CD4-positive, CD25-positive, alpha-beta regulatory T cell (primary cell): ENCODE results near the gene KRT33A. TPM values are rescaled to one million over a fixed set of nuclear protein-coding genes. Genes with fewer than 3 reads are reported as not detected.
A peak's percentile ranks its signal among the peaks of the same experiment; 100 is the strongest.

Source experiments
- ATAC-seq, 2 donors: fragments of 150-1000 bp; cut with Tn5 transposase; one replicate each; pipeline ENCODE4 v1.10.0; 2021; ENCODE audit warnings: low read depth in 2 of 2, moderate number of reproducible peaks in 2 of 2, moderate library complexity in 1 of 2
- DNase-seq, 3 donors: peaks; one replicate each; pipeline versions ENCODE4 v3.0.0 to v3.0.0-alpha.2; 2012 to 2022; ENCODE audit warnings: mixed read lengths in 1 of 3
- H3K27ac ChIP-seq: one replicate; pipeline ENCODE4 v1.7.0; 2013; ENCODE audit warnings: mild to moderate bottlenecking, low read length; ENCODE audit not compliant: insufficient read depth, poor library complexity, severe bottlenecking
- H3K27me3 ChIP-seq: one replicate; pipeline ENCODE4 v1.7.0; 2013; ENCODE audit warnings: low read length; ENCODE audit not compliant: control insufficient read depth, insufficient read depth
- H3K36me3 ChIP-seq: one replicate; pipeline ENCODE4 v1.7.0; 2013; ENCODE audit warnings: mild to moderate bottlenecking, low read length, moderate library complexity; ENCODE audit not compliant: control insufficient read depth, insufficient read depth
- H3K4me1 ChIP-seq: 2 replicates; pipeline ENCODE4 v1.7.0; 2013; ENCODE audit warnings: mild to moderate bottlenecking, low read length; ENCODE audit not compliant: insufficient read depth, control insufficient read depth, poor library complexity, severe bottlenecking
- H3K4me3 ChIP-seq: one replicate; pipeline ENCODE4 v1.7.0; 2013; ENCODE audit warnings: low read depth, mild to moderate bottlenecking, low read length, moderate library complexity
- H3K9me3 ChIP-seq, 2 experiments: 1 replicate in 1 of 2; 2 replicates in 1 of 2; pipeline ENCODE4 v1.7.0; 2013; ENCODE audit warnings: low read length in 2 of 2, mild to moderate bottlenecking in 1 of 2, moderate library complexity in 1 of 2; ENCODE audit not compliant: control insufficient read depth in 2 of 2
- H3K27ac Mint-ChIP-seq, 3 donors: one replicate each; pipeline ENCODE4 v1.8.0; 2020 to 2022; ENCODE audit warnings: mild to moderate bottlenecking in 3 of 3, mixed read lengths in 3 of 3, moderate library complexity in 2 of 3
- H3K27me3 Mint-ChIP-seq: one replicate; pipeline ENCODE4 v1.8.0; 2022; ENCODE audit warnings: mild to moderate bottlenecking, mixed read lengths
- H3K36me3 Mint-ChIP-seq: one replicate; pipeline ENCODE4 v1.8.0; 2020; ENCODE audit warnings: mixed read lengths
- H3K4me1 Mint-ChIP-seq, 4 donors: one replicate each; pipeline ENCODE4 v1.8.0; 2020 to 2022; ENCODE audit warnings: mixed read lengths in 4 of 4, mild to moderate bottlenecking in 1 of 4
- H3K4me3 Mint-ChIP-seq, 4 donors: one replicate each; pipeline ENCODE4 v1.8.0; 2020 to 2022; ENCODE audit warnings: mild to moderate bottlenecking in 4 of 4, mixed read lengths in 4 of 4, moderate library complexity in 3 of 4
- H3K9me3 Mint-ChIP-seq, 7 donors: one replicate each; pipeline ENCODE4 v1.8.0; 2020 to 2022; ENCODE audit warnings: mixed read lengths in 7 of 7, mild to moderate bottlenecking in 3 of 7, moderate library complexity in 2 of 7
- polyA plus RNA-seq, 4 donors: library from polyadenylated mRNA; unstranded; fragments of 300-500 nt; fragmentation: Illumina TruSeq; gene quantifications; one replicate each; pipeline ENCODE4 v1.2.3, GENCODE V29; 2021
- total RNA-seq: library from RNA; stranded (reverse); gene quantifications from one replicate; pipeline ENCODE4 v1.2.3, GENCODE V29; 2022

KRT33A gene
- total and polyA plus RNA-seq, 5 donors from 2014 or later: not detected

DNA sequence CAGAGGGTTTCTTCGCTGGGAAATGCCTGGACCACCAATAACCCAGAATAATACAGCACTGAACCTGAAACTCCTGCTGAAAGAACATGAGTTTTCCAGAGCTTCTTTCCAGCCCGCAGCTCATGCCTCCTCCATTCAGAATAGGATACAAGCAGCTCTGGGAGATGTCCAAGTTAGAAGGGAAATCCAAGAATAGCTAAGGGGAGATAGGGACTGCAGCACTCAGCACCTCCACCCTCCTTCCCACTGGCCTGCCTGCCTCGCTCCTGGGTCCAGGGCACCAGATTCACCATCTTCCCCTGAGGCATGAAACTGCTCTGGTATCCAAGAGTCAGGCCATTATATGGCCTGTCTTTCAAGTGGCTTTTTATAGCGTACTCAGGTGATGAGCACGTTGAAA, 42.7 kb upstream of the KRT33A start:
- DNase-seq (no peak), ATAC-seq (no peak)
- H3K27ac ChIP-seq: no peak overlapping the region
- H3K4me1 ChIP-seq: no peaks in the 10 kb centered on the region
- Mint-ChIP-seq H3K27ac (peak overlapping the region in 1 of 3 donors; percentile 88), H3K36me3 (no peaks in the 10 kb centered on the region), H3K4me3 (no peak overlapping the region), H3K9me3 (peaks cover 0 to 4% (median 0%) of the 10 kb centered on the region in 7 donors), H3K27me3 (peaks cover 27% of the 10 kb centered on the region), H3K4me1 (no peaks in the 10 kb centered on the region)
- H3K9me3 ChIP-seq: no peaks in the 10 kb centered on the region
- H3K4me3 ChIP-seq: no peak overlapping the region
- peaks cover 5% of the 10 kb centered on the region for H3K27me3 ChIP-seq
- H3K36me3 ChIP-seq: no peaks in the 10 kb centered on the region

DNA sequence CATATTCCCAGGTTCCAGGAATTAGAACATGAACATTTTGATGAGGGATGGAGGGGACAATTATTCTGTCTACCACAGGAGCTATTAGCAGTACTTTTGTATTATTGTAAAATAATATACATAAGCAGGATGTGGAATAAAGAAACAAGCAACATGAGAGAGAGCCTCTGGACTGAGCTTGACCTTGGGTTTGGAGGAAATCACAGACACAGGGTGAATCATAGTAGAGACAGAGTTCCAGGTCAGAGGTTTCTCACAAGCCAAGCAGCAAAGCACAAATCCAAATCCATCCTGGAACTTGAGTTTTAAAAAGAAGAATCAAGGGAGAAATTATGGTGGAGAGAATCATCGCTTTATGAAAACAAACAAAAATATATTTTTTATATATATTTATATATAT, 41.6 kb upstream of the KRT33A start:
- Histone ChIP-seq H3K27ac (no peak overlapping the region), H3K36me3 (no peaks in the 10 kb centered on the region), H3K4me3 (no peak overlapping the region), H3K9me3 (peaks cover 3 to 5% of the 10 kb centered on the region in 2 experiments), H3K4me1 (no peaks in the 10 kb centered on the region), H3K27me3 (peaks cover 8% of the 10 kb centered on the region)
- DNase-seq: no peak
- no peak overlapping the region for H3K27ac Mint-ChIP-seq
- ATAC-seq: no peak
- H3K4me3 Mint-ChIP-seq: no peak overlapping the region
- H3K27me3 Mint-ChIP-seq: peaks cover 36% of the 10 kb centered on the region
- peaks cover 0 to 7% (median 1%) of the 10 kb centered on the region in 7 donors for H3K9me3 Mint-ChIP-seq
- no peaks in the 10 kb centered on the region for H3K4me1 Mint-ChIP-seq
- no peaks in the 10 kb centered on the region for H3K36me3 Mint-ChIP-seq

DNA sequence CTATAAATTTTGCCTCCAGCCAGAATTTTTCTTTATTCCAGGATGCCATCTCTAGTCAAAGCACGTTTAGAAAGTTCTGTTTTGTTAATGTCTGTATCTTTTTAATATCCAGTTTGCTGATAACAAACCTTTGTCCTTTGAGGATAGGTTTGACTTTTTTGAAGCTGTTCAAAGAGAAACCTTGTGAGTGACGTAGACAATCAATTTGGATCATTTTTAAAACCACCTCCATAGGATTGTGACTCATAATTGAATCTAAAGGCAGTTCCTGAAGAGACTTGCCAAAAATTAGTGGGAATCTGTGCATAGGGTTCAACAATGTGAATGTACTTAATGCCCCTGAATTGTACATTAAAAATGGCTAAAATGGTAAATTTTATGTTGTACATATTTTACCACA, 40.9 kb upstream of the KRT33A start:
- no peak overlapping the region for H3K4me3 Mint-ChIP-seq
- Histone ChIP-seq H3K27me3 (peaks cover 8% of the 10 kb centered on the region), H3K9me3 (peaks cover 7 to 10% of the 10 kb centered on the region in 2 experiments), H3K4me3 (no peak overlapping the region), H3K36me3 (no peaks in the 10 kb centered on the region), H3K27ac (no peak overlapping the region), H3K4me1 (no peaks in the 10 kb centered on the region)
- H3K27me3 Mint-ChIP-seq: peaks cover 38% of the 10 kb centered on the region
- no peak overlapping the region for H3K27ac Mint-ChIP-seq
- H3K4me1 Mint-ChIP-seq: no peaks in the 10 kb centered on the region
- DNase-seq (no peak), ATAC-seq (no peak)
- no peaks in the 10 kb centered on the region for H3K36me3 Mint-ChIP-seq
- peaks cover 0 to 15% (median 5%) of the 10 kb centered on the region in 7 donors for H3K9me3 Mint-ChIP-seq

DNA sequence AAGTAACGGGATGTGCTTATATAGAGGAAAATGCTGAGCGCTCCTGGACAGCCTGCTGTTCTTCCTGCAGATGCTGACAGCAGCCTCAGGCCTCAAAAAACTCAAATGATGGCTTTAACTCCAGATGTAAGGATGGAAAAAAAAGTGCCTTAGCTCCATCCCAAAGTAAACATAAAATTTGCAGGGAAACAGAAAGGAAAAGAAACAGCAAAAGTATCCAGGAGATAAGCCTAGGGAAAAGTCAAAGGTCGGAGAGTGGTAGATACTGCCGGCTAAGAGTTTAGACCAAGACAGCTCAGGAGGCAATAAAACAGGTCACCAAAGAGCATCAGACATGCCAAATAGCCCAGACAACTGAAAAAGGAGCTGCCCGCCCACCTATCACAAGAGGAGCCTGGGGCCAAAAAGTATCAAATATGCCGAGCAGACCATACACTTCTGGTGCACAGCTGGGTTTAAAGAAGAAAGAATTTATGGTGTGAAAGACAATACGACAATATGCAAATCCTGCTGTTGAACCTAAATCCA, 39.8 kb upstream of the KRT33A start:
- Mint-ChIP-seq H3K4me1 (no peaks in the 10 kb centered on the region), H3K27ac (no peak overlapping the region), H3K36me3 (no peaks in the 10 kb centered on the region), H3K27me3 (peaks cover 41% of the 10 kb centered on the region), H3K4me3 (no peak overlapping the region), H3K9me3 (peaks cover 0 to 17% (median 7%) of the 10 kb centered on the region in 7 donors)
- Histone ChIP-seq H3K4me3 (no peak overlapping the region), H3K36me3 (no peaks in the 10 kb centered on the region), H3K9me3 (peaks cover 13 to 16% of the 10 kb centered on the region in 2 experiments), H3K4me1 (no peaks in the 10 kb centered on the region), H3K27me3 (peaks cover 13% of the 10 kb centered on the region), H3K27ac (no peak overlapping the region)
- DNase-seq (no peak), ATAC-seq (no peak)

DNA sequence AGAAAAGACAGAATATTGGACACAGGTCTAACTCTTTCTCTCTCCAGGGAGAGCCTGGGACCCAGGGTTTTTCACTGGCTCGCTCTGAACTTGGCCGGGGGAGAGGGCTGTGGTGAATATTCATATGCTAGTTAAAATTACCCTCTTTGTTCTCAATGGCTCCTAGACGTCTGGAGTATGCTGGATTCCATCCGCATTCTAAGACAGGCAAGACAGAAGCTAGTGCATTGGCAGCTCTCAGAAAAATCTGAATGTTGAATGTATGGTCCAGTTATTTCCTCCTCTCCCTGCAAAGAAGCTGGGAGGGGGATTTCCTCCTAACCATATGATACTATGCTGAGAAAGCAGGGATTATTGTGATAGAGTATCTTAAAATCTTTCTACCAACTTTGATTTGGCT, 37.0 kb upstream of the KRT33A start:
- ATAC-seq (no peak), DNase-seq (no peak)
- Mint-ChIP-seq H3K9me3 (peaks cover 0 to 17% (median 7%) of the 10 kb centered on the region in 7 donors), H3K27me3 (peaks cover 44% of the 10 kb centered on the region), H3K4me3 (no peak overlapping the region), H3K27ac (no peak overlapping the region), H3K4me1 (no peaks in the 10 kb centered on the region), H3K36me3 (no peaks in the 10 kb centered on the region)
- H3K27me3 ChIP-seq: peaks cover 13% of the 10 kb centered on the region
- H3K9me3 ChIP-seq: peaks cover 13 to 16% of the 10 kb centered on the region in 2 experiments
- no peaks in the 10 kb centered on the region for H3K36me3 ChIP-seq
- no peak overlapping the region for H3K4me3 ChIP-seq
- H3K27ac ChIP-seq: no peak overlapping the region
- H3K4me1 ChIP-seq: no peaks in the 10 kb centered on the region

DNA sequence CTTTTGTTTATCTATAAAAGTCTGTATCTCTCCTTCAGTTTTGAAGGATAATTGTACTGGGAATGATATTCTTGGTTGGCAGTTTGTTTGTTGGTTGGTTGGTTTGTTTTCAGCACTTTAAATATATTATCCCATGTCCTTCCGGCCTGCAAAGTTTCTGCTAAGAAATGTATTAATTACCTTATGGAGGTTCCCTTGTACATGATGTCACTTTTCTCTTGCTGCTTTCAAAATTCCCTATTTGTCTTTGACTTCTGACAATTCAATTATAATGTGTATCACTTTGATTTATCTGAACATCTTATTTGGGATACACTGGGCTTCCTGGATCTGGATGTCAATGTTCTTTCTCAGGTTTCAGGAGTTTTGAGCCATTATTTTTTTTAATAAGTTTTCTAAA, 35.6 kb upstream of the KRT33A start:
- no peaks in the 10 kb centered on the region for H3K36me3 Mint-ChIP-seq
- DNase-seq: no peak
- peaks cover 0 to 17% (median 5%) of the 10 kb centered on the region in 7 donors for H3K9me3 Mint-ChIP-seq
- H3K4me3 ChIP-seq: no peak overlapping the region
- no peaks in the 10 kb centered on the region for H3K4me1 Mint-ChIP-seq
- H3K27me3 Mint-ChIP-seq: peaks cover 34% of the 10 kb centered on the region
- no peak overlapping the region for H3K27ac ChIP-seq
- no peaks in the 10 kb centered on the region for H3K4me1 ChIP-seq
- H3K27me3 ChIP-seq: peaks cover 11% of the 10 kb centered on the region
- no peak overlapping the region for H3K4me3 Mint-ChIP-seq
- H3K9me3 ChIP-seq: peaks cover 13 to 16% of the 10 kb centered on the region in 2 experiments
- no peak for ATAC-seq
- no peaks in the 10 kb centered on the region for H3K36me3 ChIP-seq
- no peak overlapping the region for H3K27ac Mint-ChIP-seq

DNA sequence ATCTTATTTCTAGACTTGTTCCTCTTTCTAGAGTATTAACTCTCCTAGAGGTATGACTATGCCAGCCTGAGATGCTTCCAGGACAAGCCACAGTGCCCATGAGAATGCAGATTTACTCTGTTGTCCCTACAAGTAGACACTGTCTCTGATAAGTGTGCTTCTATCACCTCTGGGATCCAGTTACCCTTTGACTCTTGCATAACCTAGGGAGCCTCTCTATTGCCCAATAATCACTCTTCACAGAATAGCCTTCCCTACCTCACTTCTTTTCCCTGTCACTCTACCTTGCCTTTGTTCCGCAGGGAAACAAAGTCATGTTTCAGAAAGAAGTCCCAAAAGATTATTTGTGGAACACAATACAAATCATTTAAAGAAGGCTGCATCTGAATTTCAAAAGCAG, 33.1 kb upstream of the KRT33A start:
- peaks cover 13 to 16% of the 10 kb centered on the region in 2 experiments for H3K9me3 ChIP-seq
- no peaks in the 10 kb centered on the region for H3K36me3 ChIP-seq
- Mint-ChIP-seq H3K9me3 (peaks cover 0 to 17% (median 4%) of the 10 kb centered on the region in 7 donors), H3K36me3 (no peaks in the 10 kb centered on the region), H3K4me3 (no peak overlapping the region), H3K27ac (no peak overlapping the region), H3K4me1 (no peaks in the 10 kb centered on the region), H3K27me3 (peaks cover 37% of the 10 kb centered on the region)
- DNase-seq (no peak), ATAC-seq (no peak)
- H3K27ac ChIP-seq: no peak overlapping the region
- no peak overlapping the region for H3K4me3 ChIP-seq
- H3K4me1 ChIP-seq: no peaks in the 10 kb centered on the region
- peaks cover 8% of the 10 kb centered on the region for H3K27me3 ChIP-seq

DNA sequence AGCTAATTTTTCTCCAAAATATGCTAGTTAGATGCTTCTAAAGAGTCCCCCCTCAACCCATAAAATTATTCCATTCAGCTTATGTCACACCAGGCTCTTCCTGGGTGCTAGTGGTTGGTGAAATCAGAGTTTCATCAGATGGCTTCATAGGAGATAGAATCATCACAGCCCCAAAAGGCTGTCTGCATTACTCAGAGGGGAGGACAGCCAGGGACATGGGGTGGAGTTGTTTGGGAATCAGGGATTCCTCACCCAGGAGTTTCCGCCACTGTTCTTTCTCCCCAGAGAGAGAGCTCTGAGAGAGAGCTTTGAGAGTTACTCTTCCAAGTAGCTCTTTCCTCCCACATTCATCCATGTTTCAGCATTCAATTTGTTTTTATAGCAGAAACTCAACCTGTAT, 31.8 kb upstream of the KRT33A start:
- H3K4me3 Mint-ChIP-seq: no peak overlapping the region
- H3K4me1 Mint-ChIP-seq: peaks cover 0 to 2% (median 0%) of the 10 kb centered on the region in 4 donors
- H3K4me1 ChIP-seq: no peaks in the 10 kb centered on the region
- H3K27ac ChIP-seq: no peak overlapping the region
- H3K27ac Mint-ChIP-seq: no peak overlapping the region
- peaks cover 5% of the 10 kb centered on the region for H3K27me3 ChIP-seq
- ATAC-seq: no peak
- no peaks in the 10 kb centered on the region for H3K36me3 Mint-ChIP-seq
- H3K36me3 ChIP-seq: no peaks in the 10 kb centered on the region
- no peak for DNase-seq
- peaks cover 11 to 12% of the 10 kb centered on the region in 2 experiments for H3K9me3 ChIP-seq
- no peak overlapping the region for H3K4me3 ChIP-seq
- H3K9me3 Mint-ChIP-seq: peaks cover 0 to 11% (median 6%) of the 10 kb centered on the region in 7 donors
- peaks cover 24% of the 10 kb centered on the region for H3K27me3 Mint-ChIP-seq
